K562 (cell line): ENCODE measurements around the gene TMC6. TPM values are rescaled to one million over a fixed set of nuclear protein-coding genes. Genes with fewer than 3 reads are reported as not detected.

Source experiments
- CHD2 ChIP-seq: IDR thresholded peaks from 2 replicates; pipeline ENCODE4 v1.6.1; 2011; ENCODE audit warnings: low read depth, low read length
- CTBP1 ChIP-seq: fragments of 450-650 bp; IDR thresholded peaks from 2 replicates; pipeline ENCODE4 v1.6.1; 2016; ENCODE audit warnings: borderline replicate concordance
- E2F1 ChIP-seq: sonication (generic); formaldehyde crosslinking; IDR thresholded peaks from 2 replicates; pipeline ENCODE4 v1.8.1; 2023; ENCODE audit warnings: mild to moderate bottlenecking, missing genetic modification reagents, moderate library complexity
- EHMT2 ChIP-seq: fragments of 450-650 bp; IDR thresholded peaks from 2 replicates; pipeline ENCODE4 v1.6.1; 2018; ENCODE audit warnings: antibody characterized with exemption
- HDAC2 ChIP-seq: fragments of 450-650 bp; IDR thresholded peaks from 2 replicates; pipeline ENCODE4 v1.6.1; 2016; ENCODE audit warnings: mild to moderate bottlenecking
- HMBOX1 ChIP-seq: sonication (generic); IDR thresholded peaks from 2 replicates; pipeline ENCODE4 v1.6.1; 2016
- JUND ChIP-seq, 2 experiments: IDR thresholded peaks; 2 replicates in 1 of 2; 3 replicates in 1 of 2; pipeline ENCODE4 v1.6.1; 2011; ENCODE audit warnings: borderline replicate concordance in 2 of 2, low read depth in 2 of 2, low read length in 2 of 2, improper control_type of control experiment in 1 of 2, missing biosample characterization in 1 of 2, missing genetic modification characterization in 1 of 2, missing genetic modification reagents in 1 of 2
- KDM1A ChIP-seq, 2 experiments: fragments of 450-650 bp; IDR thresholded peaks; 2 replicates each; pipeline ENCODE4 v1.6.1; 2016; ENCODE audit warnings: mild to moderate bottlenecking in 2 of 2
- KDM5B ChIP-seq: fragments of 200-600 bp; sonication (generic); IDR thresholded peaks from 2 replicates; pipeline ENCODE4 v1.6.1; 2012; ENCODE audit warnings: low read depth, mild to moderate bottlenecking, moderate library complexity, low read length, control low read depth, inconsistent platforms; ENCODE audit not compliant: insufficient replicate concordance
- L3MBTL2 ChIP-seq: fragments of 450-650 bp; IDR thresholded peaks from 2 replicates; pipeline ENCODE4 v1.6.1; 2016; ENCODE audit warnings: mild to moderate bottlenecking, moderate library complexity
- MAZ ChIP-seq, 2 experiments: fragments of 450-650 bp in 1 of 2; sonication (generic) in 1 of 2; formaldehyde crosslinking; IDR thresholded peaks in 1 of 2; conservative IDR thresholded peaks in 1 of 2; 2 replicates each; pipeline versions ENCODE4 v1.4.0 to v1.5.0; 2020; ENCODE audit warnings: mild to moderate bottlenecking in 1 of 2, missing genetic modification reagents in 1 of 2
- MNT ChIP-seq, 2 experiments: fragments of 450-650 bp; conservative IDR thresholded peaks; 2 replicates each; pipeline ENCODE4 v1.6.1; 2017; ENCODE audit warnings: mild to moderate bottlenecking in 2 of 2, moderate library complexity in 2 of 2
- PTTG1 ChIP-seq: fragments of 450-650 bp; IDR thresholded peaks from 2 replicates; pipeline ENCODE4 v1.6.1; 2016; ENCODE audit warnings: low read depth, mild to moderate bottlenecking, missing genetic modification characterization, missing compliant biosample characterization
- RCOR1 ChIP-seq, 2 experiments: IDR thresholded peaks; 2 replicates each; pipeline ENCODE4 v1.6.1; 2012; ENCODE audit warnings: low read depth in 2 of 2, low read length in 2 of 2, borderline replicate concordance in 1 of 2, improper control_type of control experiment in 1 of 2
- SMAD4 ChIP-seq: fragments of 250-450 bp; sonication (Bioruptor Pico); conservative IDR thresholded peaks from 2 replicates; pipeline ENCODE4 v1.8.0; 2021; ENCODE audit warnings: inconsistent platforms, mild to moderate bottlenecking, moderate library complexity
- SMARCC2 ChIP-seq: fragments of 450-650 bp; IDR thresholded peaks from 2 replicates; pipeline ENCODE4 v1.6.1; 2017; ENCODE audit warnings: antibody characterized with exemption, moderate library complexity, mild to moderate bottlenecking, low read depth
- TSC22D4 ChIP-seq: fragments of 450-650 bp; IDR thresholded peaks from 2 replicates; pipeline ENCODE4 v1.6.1; 2016; ENCODE audit warnings: missing genetic modification characterization, missing biosample characterization, control low read depth
- ZNF274 ChIP-seq: IDR thresholded peaks from 2 replicates; pipeline ENCODE4 v1.6.1; 2011; ENCODE audit warnings: low read depth, mild to moderate bottlenecking, low read length, moderate library complexity, borderline replicate concordance
- ZNF311 ChIP-seq: fragments of 250-450 bp; sonication (Bioruptor Pico); IDR thresholded peaks from 2 replicates; pipeline ENCODE4 v1.4.0; 2020; ENCODE audit warnings: mild to moderate bottlenecking, moderate library complexity
- ZNF384 ChIP-seq: IDR thresholded peaks from 2 replicates; pipeline ENCODE4 v1.6.1; 2012; ENCODE audit warnings: low read depth, low read length, improper control_type of control experiment
- ZNF655 ChIP-seq: fragments of 250-450 bp; sonication (Bioruptor Pico); IDR thresholded peaks from 2 replicates; pipeline ENCODE4 v1.5.0; 2021
- ZNF79 ChIP-seq: fragments of 250-450 bp; sonication (Bioruptor Pico); IDR thresholded peaks from 2 replicates; pipeline ENCODE4 v1.4.0; 2020; ENCODE audit warnings: low read depth, mild to moderate bottlenecking, moderate library complexity
- ZSCAN32 ChIP-seq: fragments of 450-650 bp; formaldehyde crosslinking; IDR thresholded peaks from 2 replicates; pipeline ENCODE4 v1.4.0; 2020; ENCODE audit warnings: mild to moderate bottlenecking, moderate library complexity
- polyA plus RNA-seq, 8 experiments: library from polyadenylated mRNA; depleted of rRNA in 4 of 8; stranded (reverse) in 5 of 8; unstranded in 3 of 8; fragments of >200 nt; fragmentation: Nextera tagmentation in 2 of 8; fragmentation: Illumina TruSeq in 1 of 8; extraction: Ambion mirVana in 2 of 8; extraction: Trizol in 1 of 8; gene quantifications; 2 replicates each; pipeline versions ENCODE4 v1.2.1 to v1.2.3, GENCODE V29; 2011 to 2014; ENCODE audit warnings: inconsistent platforms in 1 of 8, missing spikeins in 1 of 8
- total RNA-seq, 7 experiments: library from RNA; depleted of rRNA in 6 of 7; stranded (reverse); fragments of >200 nt in 6 of 7; fragmentation: Illumina TruSeq in 2 of 7; extraction: Trizol in 2 of 7; gene quantifications; 2 replicates each; pipeline versions ENCODE4 v1.2.1 to v1.2.3, GENCODE V29; 2011 to 2021; ENCODE audit warnings: low replicate concordance in 1 of 7

The TMC6 gene
- total and polyA plus RNA-seq, 9 of the 15 experiments (the other 6 are each of a cell fraction or from before 2014, with no cell fraction given), result 4.1 to 351 (median 66.9) TPM

GRCh38 chr17:78135858-78136500, 7.4 kb upstream of the TMC6 start (continued):
- TF ChIP-seq ZNF655 (CRISPR knock-in tag) (no peak), KDM5B (no peak), HDAC2 (peak; percentile 77), MAZ (CRISPR knock-in tag; conservative IDR thresholded peaks at IDR 0.05 in 1 of 2, IDR thresholded peaks at IDR 0.05 in 1 of 2) (no peak), ZNF384 (0 out of 2 replicates have a peak, but pooled peaks have one; percentile 9), MNT (conservative IDR thresholded peaks at IDR 0.05) (0 out of 4 replicates have a peak, but pooled peaks of 1 of the 2 experiments have one; percentile 29), RCOR1 (IDR thresholded peaks at IDR 0.05; ENCODE audit: borderline replicate concordance in 1 of 2, low read depth in 2 of 2, low read length in 2 of 2) (peak in 1 of 2 experiments; percentile 47; a peak in 2 of 4 replicates), TSC22D4 (tag) (no peak), E2F1 (CRISPR knock-in tag) (no peak), EHMT2 (peak; percentile 46; the same call in 1 of the 2 replicates), ZNF274 (no peak), L3MBTL2 (peak; percentile 12; the same call in 1 of the 2 replicates), ZNF79 (CRISPR knock-in tag) (no peak), PTTG1 (tag) (no peak), SMAD4 (CRISPR knock-in tag) (0 out of 2 replicates have a peak, but pooled peaks have one; percentile 33), KDM1A (IDR thresholded peaks at IDR 0.05) (0 out of 4 replicates have a peak, but pooled peaks of 1 of the 2 experiments have one; percentile 39), ZSCAN32 (no peak), SMARCC2 (peak; percentile 55; the same call in 1 of the 2 replicates), CTBP1 (peak; percentile 66; the same call in 1 of the 2 replicates), ZNF311 (no peak), HMBOX1 (no peak), JUND (IDR thresholded peaks at IDR 0.05; ENCODE audit: borderline replicate concordance, low read depth, low read length) (peak; percentile 91), JUND (tag; IDR thresholded peaks at IDR 0.05; ENCODE audit: borderline replicate concordance, low read depth, low read length) (peak; percentile 77; the same call in 2 of the 3 replicates), CHD2 (no peak)
